H1 (cell line): ENCODE measurements around the gene DUOX1. TPM values are rescaled to one million over a fixed set of nuclear protein-coding genes. Genes with fewer than 3 reads are reported as not detected.

Experiments used
- CTCF ChIA-PET: fragments of 300-600 bp; sonication (Branson Sonifier 250); formaldehyde crosslinking; loops from one replicate; lab custom pipeline; 2021; ENCODE audit not compliant: partially characterized antibody; lab: Charles Lee
- POLR2A ChIA-PET: fragments of 300-600 bp; sonication (Branson Sonifier 250); formaldehyde crosslinking; loops from one replicate; lab custom pipeline; 2021; ENCODE audit warnings: inconsistent platforms; ENCODE audit not compliant: partially characterized antibody; lab: Charles Lee
- DNase-seq, 2 experiments: peaks; one replicate each; pipeline versions ENCODE4 v3.0.0 to v3.0.0-alpha.2; 2010 to 2022; ENCODE audit warnings: low spot score in 2 of 2, low read depth in 1 of 2, mixed read lengths in 1 of 2
- FAIRE-seq: peaks from 2 replicates; lab custom pipeline; 2011; peaks lifted over from hg19 to GRCh38; lab: Jason Lieb, UNC
- H2AFZ ChIP-seq: 2 replicates; pipeline ENCODE4 v1.8.1; 2012; ENCODE audit warnings: low read length, inconsistent platforms
- H2AK5ac ChIP-seq: 2 replicates; pipeline ENCODE4 v1.6.1; 2013; ENCODE audit warnings: low read depth, low read length
- H2BK120ac ChIP-seq: replicated peaks from 2 replicates; pipeline ENCODE3; 2013; ENCODE audit warnings: low read depth, low read length, inconsistent platforms
- H2BK12ac ChIP-seq: 2 replicates; pipeline ENCODE4 v1.6.1; 2013; ENCODE audit warnings: low read depth, low read length
- H2BK15ac ChIP-seq: 2 replicates; pipeline ENCODE4 v1.6.1; 2013; ENCODE audit warnings: low read length
- H2BK20ac ChIP-seq: 2 replicates; pipeline ENCODE4 v1.6.1; 2013; ENCODE audit warnings: low read length
- H2BK5ac ChIP-seq: 2 replicates; pipeline ENCODE4 v1.6.1; 2013; ENCODE audit warnings: low read depth, low read length
- H3K14ac ChIP-seq: 2 replicates; pipeline ENCODE4 v1.6.1; 2013; ENCODE audit warnings: inconsistent platforms; ENCODE audit not compliant: insufficient read length
- H3K18ac ChIP-seq: 2 replicates; pipeline ENCODE4 v1.6.1; 2013; ENCODE audit warnings: low read length; ENCODE audit errors: extremely low read depth
- H3K23ac ChIP-seq: 2 replicates; pipeline ENCODE4 v1.6.1; 2013; ENCODE audit warnings: inconsistent platforms; ENCODE audit not compliant: insufficient read length
- H3K23me2 ChIP-seq: 2 replicates; pipeline ENCODE4 v1.6.1; 2013; ENCODE audit warnings: low read depth, low read length
- H3K27ac ChIP-seq: 2 replicates; pipeline ENCODE4 v1.6.1; 2011; ENCODE audit warnings: low read depth, low read length, inconsistent platforms
- H3K27me3 ChIP-seq, 4 experiments: replicated peaks in 1 of 4; 1 replicate in 1 of 4; 2 replicates in 3 of 4; pipeline versions ENCODE4 v1.6.1 to v1.8.1; 2011 to 2013; ENCODE audit warnings: low read length in 3 of 4, mild to moderate bottlenecking in 3 of 4, inconsistent platforms in 2 of 4, mixed read lengths in 2 of 4, moderate library complexity in 1 of 4; ENCODE audit not compliant: control insufficient read depth in 3 of 4, insufficient read depth in 3 of 4; ENCODE audit errors: extremely low read depth in 1 of 4
- H3K36me3 ChIP-seq, 4 experiments: 2 replicates each; pipeline versions ENCODE4 v1.6.1 to v1.8.1; 2011 to 2013; ENCODE audit warnings: mild to moderate bottlenecking in 4 of 4, low read length in 3 of 4, moderate library complexity in 2 of 4, control low read depth in 1 of 4, inconsistent platforms in 1 of 4; ENCODE audit not compliant: insufficient read depth in 4 of 4, control insufficient read depth in 2 of 4
- H3K4ac ChIP-seq: replicated peaks from 2 replicates; pipeline ENCODE3; 2013; ENCODE audit warnings: low read length, low read depth, mixed read lengths, inconsistent platforms; ENCODE audit not compliant: insufficient read length
- H3K4me1 ChIP-seq, 4 experiments: replicated peaks in 1 of 4; 1 replicate in 1 of 4; 2 replicates in 3 of 4; pipeline versions ENCODE4 v1.6.1 to v1.8.1; 2011 to 2013; ENCODE audit warnings: low read length in 3 of 4, inconsistent platforms in 2 of 4, mixed read lengths in 1 of 4; ENCODE audit not compliant: insufficient read depth in 4 of 4, control insufficient read depth in 3 of 4
- H3K4me2 ChIP-seq, 2 experiments: 2 replicates each; pipeline versions ENCODE4 v1.6.1 to v1.8.1; 2011 to 2013; ENCODE audit warnings: low read depth in 2 of 2, low read length in 2 of 2, control low read depth in 1 of 2, inconsistent platforms in 1 of 2, mild to moderate bottlenecking in 1 of 2; ENCODE audit not compliant: insufficient read depth in 1 of 2
- H3K4me3 ChIP-seq, 4 experiments: fragments of 200-600, 300-600 bp in 1 of 4; sonication (generic), shearing (Covaris generic), sonication (Bioruptor Twin) in 1 of 4; 2 replicates each; pipeline versions ENCODE4 v1.5.1 to v1.8.1; 2011 to 2016; ENCODE audit warnings: low read length in 4 of 4, low read depth in 3 of 4, control low read depth in 2 of 4, inconsistent platforms in 2 of 4, mild to moderate bottlenecking in 2 of 4, mixed read lengths in 1 of 4, moderate library complexity in 1 of 4; ENCODE audit not compliant: insufficient read depth in 2 of 4; ENCODE audit errors: extremely low read depth in 1 of 4
- H3K56ac ChIP-seq: replicated peaks from 2 replicates; pipeline ENCODE3; 2013; ENCODE audit warnings: low read depth, mild to moderate bottlenecking, mixed read lengths, low read length, inconsistent platforms; ENCODE audit not compliant: insufficient read length
- H3K79me1 ChIP-seq: 2 replicates; pipeline ENCODE4 v1.6.1; 2013; ENCODE audit warnings: low read depth, low read length, control low read depth
- H3K79me2 ChIP-seq, 2 experiments: 2 replicates each; pipeline versions ENCODE4 v1.6.1 to v1.8.1; 2012 to 2013; ENCODE audit warnings: low read length in 2 of 2, mild to moderate bottlenecking in 2 of 2, inconsistent platforms in 1 of 2; ENCODE audit not compliant: insufficient read depth in 2 of 2, control insufficient read depth in 1 of 2
- H3K9ac ChIP-seq, 4 experiments: replicated peaks in 1 of 4; 1 replicate in 1 of 4; 2 replicates in 3 of 4; pipeline versions ENCODE4 v1.6.1 to v1.8.1; 2011 to 2013; ENCODE audit warnings: low read depth in 3 of 4, low read length in 3 of 4, control low read depth in 2 of 4, mild to moderate bottlenecking in 2 of 4, moderate library complexity in 2 of 4, inconsistent platforms in 1 of 4; ENCODE audit errors: extremely low read depth in 1 of 4
- H3K9me3 ChIP-seq, 2 experiments: 2 replicates each; pipeline versions ENCODE4 v1.6.1 to v1.8.1; 2012 to 2013; ENCODE audit warnings: mild to moderate bottlenecking in 2 of 2, moderate library complexity in 2 of 2, control low read depth in 1 of 2, inconsistent platforms in 1 of 2, low read depth in 1 of 2, low read length in 1 of 2, mixed read lengths in 1 of 2; ENCODE audit not compliant: insufficient read depth in 2 of 2
- H4K20me1 ChIP-seq, 2 experiments: replicated peaks in 1 of 2; 2 replicates each; pipeline versions ENCODE3 to v1.8.1; 2011 to 2013; ENCODE audit warnings: inconsistent platforms in 2 of 2, low read length in 2 of 2, mild to moderate bottlenecking in 1 of 2; ENCODE audit not compliant: insufficient read depth in 2 of 2, control insufficient read depth in 1 of 2
- H4K5ac ChIP-seq: 2 replicates; pipeline ENCODE4 v1.6.1; 2013; ENCODE audit warnings: low read length, low read depth, mixed read lengths, inconsistent platforms; ENCODE audit not compliant: insufficient read length
- H4K8ac ChIP-seq: 2 replicates; pipeline ENCODE4 v1.8.0; 2013; ENCODE audit warnings: mild to moderate bottlenecking, moderate library complexity, low read length, inconsistent platforms; ENCODE audit not compliant: insufficient read depth; ENCODE audit errors: extremely low read depth
- H4K91ac ChIP-seq: replicated peaks from 2 replicates; pipeline ENCODE3; 2013; ENCODE audit warnings: low read length, mixed read lengths, inconsistent platforms; ENCODE audit not compliant: insufficient read length
- CBX8 ChIP-seq: fragments of 300-800, 300-1000 bp; sonication (generic); IDR thresholded peaks from 2 replicates; pipeline ENCODE4 v1.7.1; 2016; ENCODE audit warnings: low read depth, low read length, borderline replicate concordance
- CHD2 ChIP-seq: IDR thresholded peaks from 2 replicates; pipeline ENCODE4 v1.6.1; 2012; ENCODE audit warnings: low read length, improper control_type of control experiment
- EP300 ChIP-seq, 2 experiments: IDR thresholded peaks; 1 replicate in 1 of 2; 2 replicates in 1 of 2; pipeline ENCODE4 v1.6.1; 2011 to 2012; ENCODE audit warnings: low read depth in 2 of 2, low read length in 2 of 2, mild to moderate bottlenecking in 2 of 2, borderline replicate concordance in 1 of 2, inconsistent platforms in 1 of 2, moderate library complexity in 1 of 2
- EZH2 ChIP-seq: fragments of 200-600 bp; sonication (generic); IDR thresholded peaks from 2 replicates; pipeline ENCODE4 v1.7.1; 2012; ENCODE audit warnings: low read depth, mild to moderate bottlenecking, moderate library complexity, low read length, inconsistent platforms; ENCODE audit not compliant: severe bottlenecking
- PHF8 ChIP-seq: fragments of 200-600 bp; sonication (generic); conservative IDR thresholded peaks from 2 replicates; pipeline ENCODE4 v1.7.1; 2012; ENCODE audit warnings: low read depth, mild to moderate bottlenecking, inconsistent platforms, low read length, moderate library complexity
- POU5F1 ChIP-seq: IDR thresholded peaks from 2 replicates; pipeline ENCODE4 v1.6.1; 2011; ENCODE audit warnings: low read depth, mild to moderate bottlenecking, low read length, moderate library complexity
- RNF2 ChIP-seq: fragments of 200-900, 300-1000 bp; sonication (generic); IDR thresholded peaks from 2 replicates; pipeline ENCODE4 v1.7.1; 2016; ENCODE audit warnings: borderline replicate concordance, low read depth, mild to moderate bottlenecking, antibody characterized with exemption, low read length; ENCODE audit not compliant: poor library complexity, severe bottlenecking; ENCODE audit errors: missing control alignments
- SIRT6 ChIP-seq: IDR thresholded peaks from one replicate; pipeline ENCODE4 v1.7.1; 2012; ENCODE audit warnings: low read length, inconsistent platforms
- SUZ12 ChIP-seq: fragments of 200-600 bp; sonication (generic); IDR thresholded peaks from 2 replicates; pipeline ENCODE4 v1.6.1; 2012; ENCODE audit warnings: mild to moderate bottlenecking, inconsistent platforms, low read length, moderate library complexity, mixed read lengths
- TBP ChIP-seq: IDR thresholded peaks from 2 replicates; pipeline ENCODE4 v1.6.1; 2011; ENCODE audit warnings: low read depth, low read length, improper control_type of control experiment
- WGBS, 2 experiments: shearing (Covaris generic) in 1 of 2; methylation state at CpG; one replicate each; pipeline versions ENCODE4 v1.1.6 to v1.1.7; 2013 to 2015; ENCODE audit warnings: low lambda C conversion rate in 2 of 2, mixed read lengths in 2 of 2, inconsistent platforms in 1 of 2, low coverage in 1 of 2, missing lambda C conversion rate in 1 of 2; ENCODE audit not compliant: insufficient replicate concordance in 2 of 2, insufficient coverage in 1 of 2, insufficient read length in 1 of 2; ENCODE audit errors: extremely low coverage in 1 of 2, missing lambda C conversion rate in 1 of 2; 5-methylcytosine and 5-hydroxymethylcytosine counted together
- polyA plus RNA-seq, 7 experiments: library from polyadenylated mRNA; depleted of rRNA in 3 of 7; stranded (reverse) in 5 of 7; unstranded in 2 of 7; fragments of >200 nt in 5 of 7; fragments of 200-250 nt in 2 of 7; gene quantifications; 1 replicate in 5 of 7; 2 replicates in 1 of 7; 4 replicates in 1 of 7; pipeline versions ENCODE4 v1.2.1 to v1.2.3, GENCODE V29; 2011 to 2013; ENCODE audit warnings: missing spikeins in 2 of 7, mixed read lengths in 2 of 7
- total RNA-seq: library from RNA; stranded (reverse); fragmentation: NEBNext Ultra II Directional; extraction: Animal tissue kit (Norgen Biotek cat#: 25700); gene quantifications from 2 replicates; pipeline ENCODE4 v1.2.1, GENCODE V29; 2021

Gene DUOX1
- total and polyA plus RNA-seq, 2 of the 8 experiments (the other 6 are each of a cell fraction or from before 2014, with no cell fraction given) = 0.84 to 1.4 TPM

- Histone ChIP-seq H2BK20ac (no peak overlapping the region), H4K20me1 (peaks cover 21 to 39% of the 10 kb centered on the region in 2 experiments), H2BK120ac (no peak overlapping the region), H3K27me3 (peaks cover 54 to 65% (median 58%) of the 10 kb centered on the region in 4 experiments), H4K91ac (no peak overlapping the region), H3K27ac (no peak overlapping the region), H3K79me1 (no peaks in the 10 kb centered on the region), H3K56ac (no peak overlapping the region), H2BK12ac (no peak overlapping the region; the same call in 1 of the 2 replicates), H3K23me2 (peaks cover 6% of the 10 kb centered on the region; the same call in 1 of the 2 replicates), H3K9me3 (no peaks in the 10 kb centered on the region; a peak in 1 of 4 replicates), H3K4me1 (peaks cover 0 to 23% (median 20%) of the 10 kb centered on the region in 4 experiments; a peak in 6 of 7 replicates), H3K14ac (no peak overlapping the region), H3K9ac (no peak overlapping the region), H2BK5ac (no peak overlapping the region), H3K23ac (no peak overlapping the region), H3K79me2 (no peaks in the 10 kb centered on the region), H3K36me3 (peaks cover 0 to 4% (median 0%) of the 10 kb centered on the region in 4 experiments; a peak in 1 of 8 replicates), H2BK15ac (no peak overlapping the region), H2AFZ (no peak overlapping the region), H3K18ac (no peak overlapping the region), H4K5ac (no peak overlapping the region), H3K4ac (no peak overlapping the region), H4K8ac (no peak overlapping the region), H3K4me2 (peak overlapping the region; percentile 4 to 65), H2AK5ac (no peak overlapping the region), H3K4me3 (peak overlapping the region in 3 of 4 experiments; percentile 21 to 54 (median 38); a peak in 4 of 8 replicates)
- DNase-seq (no peak), FAIRE-seq (no peak)
- POLR2A ChIA-PET = interaction anchor here (1.1 kb wide), 1 partner anchor 38 kb away, joined by 3 read pairs; no protein-coding TSS in a partner anchor
- 25% methylated on average over 33 of the region's 33 CpGs; no CpG with 5 or more reads in 1 of the 2 experiments for WGBS, 2 experiments
- CTCF ChIA-PET = interaction anchor here (0.6 to 2.7 kb wide), 44 partner anchors 8 to 573 kb away, joined by 3 to 38 read pairs (median 4); partner anchors contain the start of genes DUOX1 and DUOXA1
- TF ChIP-seq SIRT6 (no peak), EZH2 (peak; percentile 71), CBX8 (0 out of 2 replicates have a peak, but pooled peaks have one; percentile 46), SUZ12 (peak; percentile 68), RNF2 (peak; percentile 65), PHF8 (no peak), TBP (0 out of 2 replicates have a peak, but pooled peaks have one; percentile 2), POU5F1 (no peak), EP300 (IDR thresholded peaks at IDR 0.05; ENCODE audit: borderline replicate concordance in 1 of 2, low read depth in 2 of 2, low read length in 2 of 2) (no peak), CHD2 (no peak)
Observed at GRCh38 chr15:45117308-45118130, 12.3 kb upstream of the DUOX1 start.
